ENCODE results near the gene HAPLN3. TPM values are rescaled to one million over a fixed set of nuclear protein-coding genes. Genes with fewer than 3 reads are reported as not detected.

The HAPLN3 gene
- total and polyA plus RNA-seq, 2 of the 4 experiments (the other 2 are of a cell fraction) = 5.9 to 28.6 TPM

GRCh38 chr15:88842156-88842555, 53.2 kb downstream of the HAPLN3 start:
- DNase-seq = no peak
- Histone ChIP-seq H2BK120ac (ENCODE audit: low read depth, low read length) (no peak overlapping the region), H3K9me3 (ENCODE audit: control insufficient read depth, insufficient read depth, low read length) (no peaks in the 10 kb centered on the region), H3K9ac (ENCODE audit: low read depth, low read length) (no peak overlapping the region), H4K5ac (ENCODE audit: low read depth, low read length) (no peak overlapping the region), H3K36me3 (ENCODE audit: control insufficient read depth, insufficient read depth, low read length) (no peaks in the 10 kb centered on the region), H2BK20ac (ENCODE audit: low read depth, low read length) (no peak overlapping the region), H3K9me1 (ENCODE audit: insufficient read depth, low read length) (no peaks in the 10 kb centered on the region), H2AFZ (replicated peaks; ENCODE audit: low read length, poor library complexity) (no peak overlapping the region), H3K14ac (replicated peaks; ENCODE audit: low read depth, low read length) (no peak overlapping the region), H3K27ac (ENCODE audit: insufficient read depth, low read length) (no peak overlapping the region), H2AK5ac (ENCODE audit: low read depth, low read length) (no peak overlapping the region), H4K91ac (ENCODE audit: insufficient read depth, low read depth, low read length) (no peak overlapping the region), H3K4ac (ENCODE audit: low read depth, low read length) (no peak overlapping the region), H4K8ac (ENCODE audit: low read depth in 2 of 2, low read length in 2 of 2) (no peak overlapping the region), H2BK15ac (ENCODE audit: low read depth, low read length) (no peak overlapping the region), H3K4me3 (ENCODE audit: insufficient read depth, low read depth, low read length) (no peak overlapping the region), H3K79me1 (ENCODE audit: low read depth in 1 of 2, low read length in 2 of 2) (no peaks in the 10 kb centered on the region), H3K4me2 (ENCODE audit: low read depth, low read length) (no peak overlapping the region), H3K56ac (ENCODE audit: extremely low read depth, insufficient read depth, low read length) (no peak overlapping the region), H2BK5ac (ENCODE audit: low read depth, low read length, poor library complexity, severe bottlenecking) (no peak overlapping the region), H4K20me1 (ENCODE audit: insufficient read depth, low read length) (no peaks in the 10 kb centered on the region), H3K23ac (ENCODE audit: low read depth, low read length) (no peak overlapping the region), H3K18ac (ENCODE audit: low read depth, low read length) (no peak overlapping the region), H3K4me1 (ENCODE audit: control insufficient read depth, insufficient read depth, low read length) (no peaks in the 10 kb centered on the region), H2AK9ac (replicated peaks; ENCODE audit: low read depth, low read length, poor library complexity) (no peak overlapping the region), H3K27me3 (ENCODE audit: control insufficient read depth, insufficient read depth, low read length) (peaks cover 11% of the 10 kb centered on the region)
- in situ Hi-C loops (cut with MboI; ENCODE audit: low sequenced_read_pairs) (loop anchor here (25.0 kb wide), 2 partner anchors 180 to 355 kb away; no protein-coding TSS in a partner anchor), intact Hi-C loops (cut with micrococcal nuclease) (no loop called here), dilution Hi-C loops (cut with HindIII; ENCODE audit: low sequenced_read_pairs, unreplicated experiment) (no loop called here)
- WGBS, 2 experiments (ENCODE audit: extremely low coverage in 2 of 2, insufficient read length in 1 of 2) = no CpG with 5 or more reads among the region's 4 CpGs
- no TSS peak for BruUV-seq (replicated peaks)
- POLR2A ChIA-PET (ENCODE audit: unreplicated experiment) = no interaction called here
- no peak for ATAC-seq (ENCODE audit: low read depth)
- CTCF ChIA-PET = no interaction called here
- no peak for TF ChIP-seq BHLHE40 (IDR thresholded peaks at IDR 0.05; ENCODE audit: low read depth, low read length)

All from IMR-90 (cell line).